WERI-Rb-1 (cell line): ENCODE data around the gene ARMC9.

ENCODE experiments used
- DNase-seq: peaks from one replicate; pipeline ENCODE4 v3.0.0-alpha.2; 2020
- H3K27ac ChIP-seq: fragments of 250-450 bp; sonication (Bioruptor Pico); 2 replicates; pipeline ENCODE4 v1.5.1; 2020; ENCODE audit warnings: mild to moderate bottlenecking, moderate library complexity
- H3K27me3 ChIP-seq: fragments of 250-450 bp; sonication (Bioruptor Pico); 2 replicates; pipeline ENCODE4 v1.5.1; 2021; ENCODE audit warnings: mild to moderate bottlenecking, low read depth, moderate library complexity; ENCODE audit not compliant: insufficient read depth, severe bottlenecking
- H3K36me3 ChIP-seq: fragments of 250-450 bp; sonication (Bioruptor Pico); 2 replicates; pipeline ENCODE4 v1.5.1; 2020; ENCODE audit warnings: mild to moderate bottlenecking, moderate library complexity
- H3K4me3 ChIP-seq: 2 replicates; pipeline ENCODE4 v1.5.1; 2011; ENCODE audit warnings: low read depth, mild to moderate bottlenecking, control low read depth, low read length
- H3K9me3 ChIP-seq: fragments of 250-450 bp; sonication (Bioruptor Pico); 2 replicates; pipeline ENCODE4 v1.5.1; 2021; ENCODE audit warnings: mild to moderate bottlenecking, moderate library complexity; ENCODE audit not compliant: severe bottlenecking
- TF ChIP-seq, protein P1 (sequence below): IDR thresholded peaks from 2 replicates; pipeline ENCODE4 v1.5.1; 2011; ENCODE audit warnings: low read depth, mild to moderate bottlenecking, control low read depth, inconsistent platforms, low read length

The ARMC9 gene

DNA sequence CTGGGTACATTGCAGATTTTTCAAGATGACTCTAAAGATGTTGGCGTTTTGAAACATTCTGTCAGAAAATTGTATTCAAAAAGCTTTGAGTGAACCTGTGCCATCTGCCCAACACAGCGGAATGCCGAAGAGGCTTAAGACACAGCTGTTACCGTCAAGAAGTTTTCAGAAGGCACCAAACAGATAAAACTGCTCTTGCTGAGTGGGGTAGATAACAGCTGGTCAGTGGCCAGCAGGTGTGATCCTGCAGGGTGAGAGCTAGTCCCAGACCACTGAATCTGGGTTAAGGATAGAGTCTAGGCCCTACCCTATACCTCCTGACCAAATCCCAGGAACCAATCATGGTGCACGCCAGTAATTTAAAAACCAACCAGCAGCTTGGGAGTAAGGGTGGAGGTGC, 136.6 kb downstream of the ARMC9 start:
- DNase-seq = no peak
- no peak overlapping the region for H3K4me3 ChIP-seq
- H3K9me3 ChIP-seq = no peaks in the 10 kb centered on the region
- TF ChIP-seq, protein P1, sequence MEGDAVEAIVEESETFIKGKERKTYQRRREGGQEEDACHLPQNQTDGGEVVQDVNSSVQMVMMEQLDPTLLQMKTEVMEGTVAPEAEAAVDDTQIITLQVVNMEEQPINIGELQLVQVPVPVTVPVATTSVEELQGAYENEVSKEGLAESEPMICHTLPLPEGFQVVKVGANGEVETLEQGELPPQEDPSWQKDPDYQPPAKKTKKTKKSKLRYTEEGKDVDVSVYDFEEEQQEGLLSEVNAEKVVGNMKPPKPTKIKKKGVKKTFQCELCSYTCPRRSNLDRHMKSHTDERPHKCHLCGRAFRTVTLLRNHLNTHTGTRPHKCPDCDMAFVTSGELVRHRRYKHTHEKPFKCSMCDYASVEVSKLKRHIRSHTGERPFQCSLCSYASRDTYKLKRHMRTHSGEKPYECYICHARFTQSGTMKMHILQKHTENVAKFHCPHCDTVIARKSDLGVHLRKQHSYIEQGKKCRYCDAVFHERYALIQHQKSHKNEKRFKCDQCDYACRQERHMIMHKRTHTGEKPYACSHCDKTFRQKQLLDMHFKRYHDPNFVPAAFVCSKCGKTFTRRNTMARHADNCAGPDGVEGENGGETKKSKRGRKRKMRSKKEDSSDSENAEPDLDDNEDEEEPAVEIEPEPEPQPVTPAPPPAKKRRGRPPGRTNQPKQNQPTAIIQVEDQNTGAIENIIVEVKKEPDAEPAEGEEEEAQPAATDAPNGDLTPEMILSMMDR = no peak
- H3K36me3 ChIP-seq = peaks cover 3% of the 10 kb centered on the region
- H3K27me3 ChIP-seq = no peaks in the 10 kb centered on the region
- H3K27ac ChIP-seq = no peak overlapping the region

DNA sequence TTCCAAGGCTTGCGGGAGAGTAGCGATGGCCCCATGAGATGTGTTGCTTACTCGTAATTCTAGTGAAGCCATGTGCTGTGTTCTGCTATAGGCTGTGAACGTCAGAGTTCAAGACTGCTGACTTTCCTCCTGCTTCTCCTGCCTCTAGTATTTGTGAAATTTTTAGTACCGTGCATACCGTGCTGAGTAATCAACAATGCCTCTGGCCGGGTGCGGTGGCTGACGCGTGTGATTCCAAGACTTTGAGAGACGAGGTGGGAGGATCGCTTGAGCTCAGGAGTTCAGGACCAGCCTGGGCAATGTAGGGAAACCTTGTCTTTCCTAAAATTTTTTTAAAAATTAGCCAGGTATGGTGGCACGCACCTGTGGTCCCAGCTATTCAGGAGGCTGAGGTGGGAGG, 137.2 kb downstream of the ARMC9 start:
- TF ChIP-seq, protein P1 = no peak
- H3K27me3 ChIP-seq = no peaks in the 10 kb centered on the region

DNA sequence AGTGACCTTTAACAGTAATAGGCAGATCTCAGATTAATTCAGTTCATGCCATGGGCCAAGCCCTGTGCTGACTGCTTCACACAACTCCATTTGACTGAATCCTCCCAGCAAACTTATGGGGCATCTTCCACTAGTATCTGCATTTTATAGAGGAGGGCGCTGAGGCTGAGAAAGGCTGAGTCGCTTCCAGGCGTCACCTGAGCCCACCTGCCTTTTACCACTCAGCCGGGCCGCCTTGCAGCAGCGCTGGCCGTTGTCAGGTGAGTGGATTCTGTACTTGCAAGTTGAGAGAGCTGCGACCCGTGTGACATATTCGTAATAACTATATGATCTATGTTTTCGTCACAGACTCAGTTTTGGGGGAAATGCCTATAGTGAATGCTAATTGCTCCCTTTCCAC, 137.8 kb downstream of the ARMC9 start:
- no peaks in the 10 kb centered on the region for H3K27me3 ChIP-seq
- no peak overlapping the region for H3K4me3 ChIP-seq
- no peaks in the 10 kb centered on the region for H3K9me3 ChIP-seq
- peaks cover 3% of the 10 kb centered on the region; the same call in 1 of the 2 replicates for H3K36me3 ChIP-seq
- no peak for DNase-seq
- no peak overlapping the region for H3K27ac ChIP-seq
- TF ChIP-seq, protein P1 = no peak

More for the DNA sequence above, 137.2 kb downstream of the ARMC9 start:
- Histone ChIP-seq H3K36me3 (peaks cover 3% of the 10 kb centered on the region), H3K4me3 (no peak overlapping the region), H3K9me3 (no peaks in the 10 kb centered on the region), H3K27ac (no peak overlapping the region)
- DNase-seq = no peak

DNA sequence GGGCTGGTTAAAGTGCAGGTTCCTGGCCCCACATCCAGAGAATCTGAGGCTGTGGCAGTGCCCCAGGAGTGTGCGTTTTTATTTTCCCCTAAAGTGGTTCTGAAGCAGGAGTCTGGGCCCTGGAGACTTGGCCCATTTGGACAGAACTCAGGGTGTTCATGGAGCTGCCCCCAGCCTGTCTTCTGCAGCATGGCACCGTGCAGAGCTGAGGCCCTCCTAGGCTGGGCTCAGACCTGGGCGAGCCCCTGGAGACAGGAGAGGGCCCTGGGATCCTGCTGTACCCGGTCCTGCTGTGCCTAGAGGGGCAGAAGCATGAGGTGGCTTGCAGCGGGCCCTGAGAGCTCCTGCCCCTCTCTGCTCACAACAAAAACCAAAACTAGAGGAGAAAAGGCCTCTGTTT, 138.3 kb downstream of the ARMC9 start:
- H3K36me3 ChIP-seq = peaks cover 3% of the 10 kb centered on the region; the same call in 1 of the 2 replicates
- H3K9me3 ChIP-seq = no peaks in the 10 kb centered on the region
- DNase-seq = no peak
- H3K27ac ChIP-seq = no peak overlapping the region
- no peak overlapping the region for H3K4me3 ChIP-seq
- no peaks in the 10 kb centered on the region for H3K27me3 ChIP-seq
- TF ChIP-seq, protein P1 = no peak

DNA sequence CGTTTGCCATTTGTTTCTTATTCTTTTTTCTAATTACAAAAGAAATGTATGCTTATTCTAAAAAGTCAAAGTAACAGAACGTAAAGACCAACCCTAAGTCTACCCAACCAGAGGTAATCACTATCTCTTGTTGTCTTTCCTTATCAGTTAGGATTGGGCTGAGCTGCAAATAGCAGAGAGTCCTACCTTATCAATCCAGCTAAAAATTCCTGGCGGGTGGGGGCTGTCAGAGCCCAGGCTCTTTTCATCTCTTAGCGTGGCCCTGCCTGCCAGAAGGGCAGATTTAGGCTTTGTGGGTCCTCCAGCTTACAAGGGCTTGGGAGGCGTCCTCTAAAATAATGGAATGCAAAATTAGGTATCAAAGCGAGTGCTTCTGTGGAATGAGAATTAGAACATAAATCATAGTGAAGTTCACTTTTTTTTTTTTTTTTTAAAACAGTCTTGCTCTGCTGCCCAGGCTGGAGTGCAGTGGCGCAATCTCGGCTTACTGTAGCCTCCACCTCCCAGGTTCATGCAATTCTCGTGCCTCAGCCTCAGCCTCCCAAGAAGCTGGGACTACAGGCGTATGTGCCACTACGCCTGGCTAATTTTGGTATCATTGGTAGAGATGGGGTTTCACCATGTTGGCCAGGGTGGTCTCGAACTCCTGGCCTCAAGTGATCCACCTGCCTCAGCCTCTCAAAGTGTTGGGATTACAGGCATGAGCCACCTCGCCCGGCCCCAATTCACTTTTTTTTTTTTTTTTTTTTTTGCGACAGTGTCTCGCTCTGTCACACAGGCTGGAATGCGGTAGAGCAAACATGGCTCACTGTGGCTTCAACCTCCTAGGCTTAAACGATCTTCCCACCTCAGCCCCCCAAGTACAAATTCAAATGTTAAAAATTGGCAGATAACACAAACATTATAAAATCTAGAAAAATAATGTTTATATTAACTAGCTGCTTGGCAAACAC, 139.7 kb downstream of the ARMC9 start:
- no peak for DNase-seq
- H3K36me3 ChIP-seq = peaks cover 3% of the 10 kb centered on the region; the same call in 1 of the 2 replicates
- no peak overlapping the region for H3K27ac ChIP-seq
- H3K9me3 ChIP-seq = no peaks in the 10 kb centered on the region
- H3K27me3 ChIP-seq = no peaks in the 10 kb centered on the region
- TF ChIP-seq, protein P1 = no peak
- no peak overlapping the region for H3K4me3 ChIP-seq

DNA sequence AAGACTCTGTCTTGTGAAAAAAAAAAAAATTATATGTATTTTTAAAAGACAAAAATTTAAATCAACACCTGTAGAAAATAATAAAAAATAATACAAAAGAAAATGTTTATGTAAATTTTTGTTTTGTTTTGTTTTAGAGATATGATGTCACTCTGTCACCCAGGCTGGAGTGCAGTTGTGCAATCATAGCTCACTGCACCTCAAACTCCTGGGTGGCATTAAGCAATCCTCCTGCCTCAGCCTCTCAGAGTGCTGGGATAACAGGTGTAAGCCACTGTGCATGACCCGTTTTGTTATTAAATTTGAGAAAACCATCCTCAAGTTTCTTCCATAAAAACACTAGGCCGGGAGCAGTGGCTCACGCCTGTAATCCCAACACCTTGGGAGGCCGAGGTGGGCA, 140.9 kb downstream of the ARMC9 start:
- TF ChIP-seq, protein P1 = no peak
- H3K9me3 ChIP-seq = no peaks in the 10 kb centered on the region
- no peak overlapping the region for H3K4me3 ChIP-seq
- no peak overlapping the region for H3K27ac ChIP-seq
- no peaks in the 10 kb centered on the region for H3K36me3 ChIP-seq
- no peak for DNase-seq
- no peaks in the 10 kb centered on the region for H3K27me3 ChIP-seq
